Nephron (organoid): ENCODE data around the gene IZUMO2.

Source experiments
- H3K27ac Mint-ChIP-seq, 3 experiments: 2 replicates each; pipeline ENCODE4 v1.8.0; 2020; ENCODE audit warnings: mixed read lengths in 3 of 3, mild to moderate bottlenecking in 2 of 3, moderate library complexity in 1 of 3
- H3K27me3 Mint-ChIP-seq: 2 replicates; pipeline ENCODE4 v1.8.0; 2021; ENCODE audit warnings: low read depth, mild to moderate bottlenecking, moderate library complexity, mixed read lengths
- H3K36me3 Mint-ChIP-seq: 2 replicates; pipeline ENCODE4 v1.8.0; 2020; ENCODE audit warnings: low read depth, mixed read lengths
- H3K4me1 Mint-ChIP-seq: 2 replicates; pipeline ENCODE4 v1.8.0; 2020; ENCODE audit warnings: mixed read lengths
- H3K4me3 Mint-ChIP-seq, 3 experiments: 2 replicates each; pipeline ENCODE4 v1.8.0; 2020; ENCODE audit warnings: mild to moderate bottlenecking in 3 of 3, mixed read lengths in 3 of 3, moderate library complexity in 2 of 3
- H3K9me3 Mint-ChIP-seq: 2 replicates; pipeline ENCODE4 v1.8.0; 2020; ENCODE audit warnings: mixed read lengths
- CTCF ChIP-seq, 3 experiments: fragments of 200-600 bp; sonication (generic); IDR thresholded peaks; one replicate each; pipeline ENCODE4 v1.5.0; 2021; ENCODE audit warnings: antibody characterized with exemption in 3 of 3; ENCODE audit not compliant: unreplicated experiment in 3 of 3

IZUMO2 gene

GRCh38 chr19:50181121-50181520 lies 18.0 kb upstream of the IZUMO2 start:
- Mint-ChIP-seq H3K4me1 (peaks cover 14% of the 10 kb centered on the region), H3K36me3 (no peaks in the 10 kb centered on the region), H3K27ac (no peak overlapping the region), H3K9me3 (no peaks in the 10 kb centered on the region), H3K27me3 (peaks cover 18% of the 10 kb centered on the region), H3K4me3 (no peak overlapping the region)
- no peak for TF ChIP-seq CTCF (IDR thresholded peaks at IDR 0.05; ENCODE audit: unreplicated experiment in 3 of 3)

- no peaks in the 10 kb centered on the region for H3K36me3 Mint-ChIP-seq
- peak overlapping the region; percentile 30 to 89 (median 86) for H3K27ac Mint-ChIP-seq
- H3K4me1 Mint-ChIP-seq, result peaks cover 14% of the 10 kb centered on the region
- H3K9me3 Mint-ChIP-seq, result no peaks in the 10 kb centered on the region
- no peak for TF ChIP-seq CTCF (IDR thresholded peaks at IDR 0.05; ENCODE audit: unreplicated experiment in 3 of 3)
- peaks cover 15% of the 10 kb centered on the region for H3K27me3 Mint-ChIP-seq
- H3K4me3 Mint-ChIP-seq, result peak overlapping the region in 1 of 3 experiments; percentile 26
Measured at GRCh38 chr19:50178859-50179537, 15.9 kb upstream of the IZUMO2 start.

GRCh38 chr19:50178320-50178719 lies 15.2 kb upstream of the IZUMO2 start:
- Mint-ChIP-seq H3K36me3 (no peaks in the 10 kb centered on the region), H3K4me1 (peaks cover 14% of the 10 kb centered on the region), H3K9me3 (no peaks in the 10 kb centered on the region), H3K27me3 (peaks cover 16% of the 10 kb centered on the region), H3K4me3 (no peak overlapping the region), H3K27ac (peak overlapping the region; percentile 30 to 89 (median 86))
- TF ChIP-seq CTCF (IDR thresholded peaks at IDR 0.05; ENCODE audit: unreplicated experiment in 3 of 3), result no peak

- Mint-ChIP-seq H3K27ac (no peak overlapping the region), H3K27me3 (peaks cover 20% of the 10 kb centered on the region)
Measured at GRCh38 chr19:50176775-50177174, 13.7 kb upstream of the IZUMO2 start.

GRCh38 chr19:50175924-50176323 lies 12.8 kb upstream of the IZUMO2 start:
- Mint-ChIP-seq H3K36me3 (no peaks in the 10 kb centered on the region), H3K27me3 (peaks cover 20% of the 10 kb centered on the region), H3K4me1 (peaks cover 14% of the 10 kb centered on the region), H3K27ac (no peak overlapping the region), H3K9me3 (no peaks in the 10 kb centered on the region), H3K4me3 (no peak overlapping the region)
- no peak for TF ChIP-seq CTCF (IDR thresholded peaks at IDR 0.05; ENCODE audit: unreplicated experiment in 3 of 3)

More at GRCh38 chr19:50176775-50177174, 13.7 kb upstream of the IZUMO2 start:
- peaks cover 14% of the 10 kb centered on the region for H3K4me1 Mint-ChIP-seq
- no peaks in the 10 kb centered on the region for H3K36me3 Mint-ChIP-seq
- H3K9me3 Mint-ChIP-seq, result no peaks in the 10 kb centered on the region
- TF ChIP-seq CTCF (IDR thresholded peaks at IDR 0.05; ENCODE audit: unreplicated experiment in 3 of 3), result no peak
- no peak overlapping the region for H3K4me3 Mint-ChIP-seq
